ENCODE measurements around the gene EGLN3.

Gene EGLN3

DNA sequence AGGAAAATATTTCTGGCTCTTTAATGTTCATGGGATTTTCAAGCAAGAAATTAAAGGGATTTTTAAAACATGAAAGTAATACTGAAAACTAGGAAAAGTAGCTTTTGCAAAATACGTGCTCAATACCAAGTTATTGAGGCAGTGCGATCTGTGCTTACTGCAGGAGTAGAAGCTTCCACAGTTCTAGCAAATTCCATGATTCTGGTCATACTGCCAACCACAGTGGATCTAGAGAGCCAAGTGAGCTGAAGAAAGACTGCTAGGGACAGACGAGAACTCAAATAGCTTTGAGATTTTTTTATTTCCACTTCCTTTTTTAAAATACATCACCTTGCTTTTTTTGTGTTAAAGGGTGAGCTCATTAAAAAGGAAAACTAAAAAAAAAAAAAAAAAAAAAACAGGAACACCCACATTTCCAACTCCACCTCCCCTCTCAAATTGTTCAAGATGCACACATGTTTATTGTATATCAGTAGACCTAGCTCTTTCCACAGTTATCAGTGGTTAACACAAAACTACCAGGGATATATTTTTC lies 26.2 kb downstream of the EGLN3 start:
- ATAC-seq = no peak
- TF ChIP-seq PPARA (CRISPR knock-in tag; IDR thresholded peaks at IDR 0.05; ENCODE audit: borderline replicate concordance) = no peak
- TF ChIP-seq, protein P1, sequence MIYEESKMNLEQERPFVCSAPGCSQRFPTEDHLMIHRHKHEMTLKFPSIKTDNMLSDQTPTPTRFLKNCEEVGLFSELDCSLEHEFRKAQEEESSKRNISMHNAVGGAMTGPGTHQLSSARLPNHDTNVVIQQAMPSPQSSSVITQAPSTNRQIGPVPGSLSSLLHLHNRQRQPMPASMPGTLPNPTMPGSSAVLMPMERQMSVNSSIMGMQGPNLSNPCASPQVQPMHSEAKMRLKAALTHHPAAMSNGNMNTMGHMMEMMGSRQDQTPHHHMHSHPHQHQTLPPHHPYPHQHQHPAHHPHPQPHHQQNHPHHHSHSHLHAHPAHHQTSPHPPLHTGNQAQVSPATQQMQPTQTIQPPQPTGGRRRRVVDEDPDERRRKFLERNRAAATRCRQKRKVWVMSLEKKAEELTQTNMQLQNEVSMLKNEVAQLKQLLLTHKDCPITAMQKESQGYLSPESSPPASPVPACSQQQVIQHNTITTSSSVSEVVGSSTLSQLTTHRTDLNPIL (CRISPR knock-in tag; IDR thresholded peaks at IDR 0.05; ENCODE audit: low read depth) = no peak
- TF ChIP-seq TCF4 (CRISPR knock-in tag; IDR thresholded peaks at IDR 0.05; ENCODE audit: borderline replicate concordance) = no peak
- no peak for TF ChIP-seq ZNF70 (CRISPR knock-in tag; IDR thresholded peaks at IDR 0.05)
- TF ChIP-seq ZFP3 (CRISPR knock-in tag; IDR thresholded peaks at IDR 0.05) = no peak
- no peak for TF ChIP-seq ZNF8 (CRISPR knock-in tag; IDR thresholded peaks at IDR 0.05)
- no peak for TF ChIP-seq RARB (CRISPR knock-in tag; IDR thresholded peaks at IDR 0.05)
- TF ChIP-seq, protein P2, sequence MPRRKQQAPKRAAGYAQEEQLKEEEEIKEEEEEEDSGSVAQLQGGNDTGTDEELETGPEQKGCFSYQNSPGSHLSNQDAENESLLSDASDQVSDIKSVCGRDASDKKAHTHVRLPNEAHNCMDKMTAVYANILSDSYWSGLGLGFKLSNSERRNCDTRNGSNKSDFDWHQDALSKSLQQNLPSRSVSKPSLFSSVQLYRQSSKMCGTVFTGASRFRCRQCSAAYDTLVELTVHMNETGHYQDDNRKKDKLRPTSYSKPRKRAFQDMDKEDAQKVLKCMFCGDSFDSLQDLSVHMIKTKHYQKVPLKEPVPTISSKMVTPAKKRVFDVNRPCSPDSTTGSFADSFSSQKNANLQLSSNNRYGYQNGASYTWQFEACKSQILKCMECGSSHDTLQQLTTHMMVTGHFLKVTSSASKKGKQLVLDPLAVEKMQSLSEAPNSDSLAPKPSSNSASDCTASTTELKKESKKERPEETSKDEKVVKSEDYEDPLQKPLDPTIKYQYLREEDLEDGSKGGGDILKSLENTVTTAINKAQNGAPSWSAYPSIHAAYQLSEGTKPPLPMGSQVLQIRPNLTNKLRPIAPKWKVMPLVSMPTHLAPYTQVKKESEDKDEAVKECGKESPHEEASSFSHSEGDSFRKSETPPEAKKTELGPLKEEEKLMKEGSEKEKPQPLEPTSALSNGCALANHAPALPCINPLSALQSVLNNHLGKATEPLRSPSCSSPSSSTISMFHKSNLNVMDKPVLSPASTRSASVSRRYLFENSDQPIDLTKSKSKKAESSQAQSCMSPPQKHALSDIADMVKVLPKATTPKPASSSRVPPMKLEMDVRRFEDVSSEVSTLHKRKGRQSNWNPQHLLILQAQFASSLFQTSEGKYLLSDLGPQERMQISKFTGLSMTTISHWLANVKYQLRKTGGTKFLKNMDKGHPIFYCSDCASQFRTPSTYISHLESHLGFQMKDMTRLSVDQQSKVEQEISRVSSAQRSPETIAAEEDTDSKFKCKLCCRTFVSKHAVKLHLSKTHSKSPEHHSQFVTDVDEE (CRISPR knock-in tag; IDR thresholded peaks at IDR 0.05) = no peak
- TF ChIP-seq, protein P3, sequence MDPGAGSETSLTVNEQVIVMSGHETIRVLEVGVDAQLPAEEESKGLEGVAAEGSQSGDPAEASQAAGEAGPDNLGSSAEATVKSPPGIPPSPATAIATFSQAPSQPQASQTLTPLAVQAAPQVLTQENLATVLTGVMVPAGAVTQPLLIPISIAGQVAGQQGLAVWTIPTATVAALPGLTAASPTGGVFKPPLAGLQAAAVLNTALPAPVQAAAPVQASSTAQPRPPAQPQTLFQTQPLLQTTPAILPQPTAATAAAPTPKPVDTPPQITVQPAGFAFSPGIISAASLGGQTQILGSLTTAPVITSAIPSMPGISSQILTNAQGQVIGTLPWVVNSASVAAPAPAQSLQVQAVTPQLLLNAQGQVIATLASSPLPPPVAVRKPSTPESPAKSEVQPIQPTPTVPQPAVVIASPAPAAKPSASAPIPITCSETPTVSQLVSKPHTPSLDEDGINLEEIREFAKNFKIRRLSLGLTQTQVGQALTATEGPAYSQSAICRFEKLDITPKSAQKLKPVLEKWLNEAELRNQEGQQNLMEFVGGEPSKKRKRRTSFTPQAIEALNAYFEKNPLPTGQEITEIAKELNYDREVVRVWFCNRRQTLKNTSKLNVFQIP (CRISPR knock-in tag; IDR thresholded peaks at IDR 0.05; ENCODE audit: borderline replicate concordance, low read depth) = no peak
- TF ChIP-seq BACH2 (CRISPR knock-in tag; IDR thresholded peaks at IDR 0.05; ENCODE audit: borderline replicate concordance) = no peak
- no peak for TF ChIP-seq SNAI2 (CRISPR knock-in tag; IDR thresholded peaks at IDR 0.05)
- no peak for TF ChIP-seq ZNF565 (CRISPR knock-in tag; conservative IDR thresholded peaks at IDR 0.05; ENCODE audit: low read depth)
- TF ChIP-seq, protein P4, sequence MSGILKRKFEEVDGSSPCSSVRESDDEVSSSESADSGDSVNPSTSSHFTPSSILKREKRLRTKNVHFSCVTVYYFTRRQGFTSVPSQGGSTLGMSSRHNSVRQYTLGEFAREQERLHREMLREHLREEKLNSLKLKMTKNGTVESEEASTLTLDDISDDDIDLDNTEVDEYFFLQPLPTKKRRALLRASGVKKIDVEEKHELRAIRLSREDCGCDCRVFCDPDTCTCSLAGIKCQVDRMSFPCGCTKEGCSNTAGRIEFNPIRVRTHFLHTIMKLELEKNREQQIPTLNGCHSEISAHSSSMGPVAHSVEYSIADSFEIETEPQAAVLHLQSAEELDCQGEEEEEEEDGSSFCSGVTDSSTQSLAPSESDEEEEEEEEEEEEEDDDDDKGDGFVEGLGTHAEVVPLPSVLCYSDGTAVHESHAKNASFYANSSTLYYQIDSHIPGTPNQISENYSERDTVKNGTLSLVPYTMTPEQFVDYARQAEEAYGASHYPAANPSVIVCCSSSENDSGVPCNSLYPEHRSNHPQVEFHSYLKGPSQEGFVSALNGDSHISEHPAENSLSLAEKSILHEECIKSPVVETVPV (CRISPR knock-in tag; IDR thresholded peaks at IDR 0.05) = no peak
- TF ChIP-seq ISL1 (CRISPR knock-in tag; IDR thresholded peaks at IDR 0.05) = no peak
- no peak for TF ChIP-seq ESRRG (CRISPR knock-in tag; IDR thresholded peaks at IDR 0.05)
- no peak for TF ChIP-seq OSR1 (CRISPR knock-in tag; IDR thresholded peaks at IDR 0.05)
- no peak for TF ChIP-seq ARNTL (CRISPR knock-in tag; IDR thresholded peaks at IDR 0.05; ENCODE audit: borderline replicate concordance, low read depth)
- TF ChIP-seq TOX (CRISPR knock-in tag; IDR thresholded peaks at IDR 0.05; ENCODE audit: borderline replicate concordance) = no peak
- no peak for TF ChIP-seq GLIS3 (CRISPR knock-in tag; IDR thresholded peaks at IDR 0.05)

DNA sequence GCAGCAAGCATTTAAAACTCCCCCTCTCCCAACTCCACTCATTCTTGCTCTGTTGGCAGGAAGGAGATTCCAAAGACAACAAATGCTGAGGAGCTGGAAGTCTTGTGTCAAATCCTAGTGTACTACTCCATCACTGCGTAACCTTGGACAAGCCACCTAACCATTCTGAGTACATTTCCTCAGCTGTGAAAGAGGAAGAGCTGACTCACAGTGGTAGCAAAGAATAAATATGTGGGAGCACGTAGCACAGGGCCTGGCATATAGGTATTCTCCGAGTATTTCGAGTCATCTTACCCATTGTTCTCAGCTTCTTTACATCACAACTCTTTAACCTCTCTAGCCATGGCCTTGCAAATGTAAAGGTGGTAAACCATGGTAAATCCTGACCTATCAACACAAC lies 28.7 kb downstream of the EGLN3 start:
- TF ChIP-seq, protein P4 (CRISPR knock-in tag; IDR thresholded peaks at IDR 0.05) = no peak
- no peak for TF ChIP-seq TOX (CRISPR knock-in tag; IDR thresholded peaks at IDR 0.05; ENCODE audit: borderline replicate concordance)
- TF ChIP-seq ESRRG (CRISPR knock-in tag; IDR thresholded peaks at IDR 0.05) = no peak
- no peak for TF ChIP-seq PPARA (CRISPR knock-in tag; IDR thresholded peaks at IDR 0.05; ENCODE audit: borderline replicate concordance)
- TF ChIP-seq BACH2 (CRISPR knock-in tag; IDR thresholded peaks at IDR 0.05; ENCODE audit: borderline replicate concordance) = no peak
- no peak for TF ChIP-seq ZNF8 (CRISPR knock-in tag; IDR thresholded peaks at IDR 0.05)
- ATAC-seq = no peak

DNA sequence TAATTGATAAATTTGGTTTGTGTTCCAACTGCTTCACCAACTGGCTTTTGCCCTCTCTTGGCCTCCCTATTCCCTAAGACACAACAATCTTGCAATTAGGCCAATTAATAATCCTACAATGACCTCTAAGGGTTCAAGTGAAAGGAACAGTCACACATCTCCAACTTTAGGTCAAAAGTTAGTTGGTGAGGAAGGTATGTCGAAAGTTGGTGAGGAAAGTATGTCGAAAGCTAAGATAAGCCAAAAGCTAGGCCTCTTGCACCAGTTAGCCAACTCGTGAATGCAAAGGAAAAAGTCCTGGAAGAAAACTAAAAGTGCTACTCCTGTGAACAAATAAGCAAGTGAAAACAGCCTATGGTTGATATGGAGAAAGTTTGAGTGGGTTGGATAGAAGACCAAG lies 32.6 kb downstream of the EGLN3 start:
- ATAC-seq = no peak
- TF ChIP-seq CSDC2 (CRISPR knock-in tag; IDR thresholded peaks at IDR 0.05) (no peak), GLIS3 (CRISPR knock-in tag; IDR thresholded peaks at IDR 0.05) (no peak)
